ENCODE results near the gene MAD1L1. TPM values are rescaled to one million over a fixed set of nuclear protein-coding genes. Genes with fewer than 3 reads are reported as not detected.

MAD1L1 gene
- total RNA-seq, 1 donor from 2014 or later: 59.6 TPM

DNA sequence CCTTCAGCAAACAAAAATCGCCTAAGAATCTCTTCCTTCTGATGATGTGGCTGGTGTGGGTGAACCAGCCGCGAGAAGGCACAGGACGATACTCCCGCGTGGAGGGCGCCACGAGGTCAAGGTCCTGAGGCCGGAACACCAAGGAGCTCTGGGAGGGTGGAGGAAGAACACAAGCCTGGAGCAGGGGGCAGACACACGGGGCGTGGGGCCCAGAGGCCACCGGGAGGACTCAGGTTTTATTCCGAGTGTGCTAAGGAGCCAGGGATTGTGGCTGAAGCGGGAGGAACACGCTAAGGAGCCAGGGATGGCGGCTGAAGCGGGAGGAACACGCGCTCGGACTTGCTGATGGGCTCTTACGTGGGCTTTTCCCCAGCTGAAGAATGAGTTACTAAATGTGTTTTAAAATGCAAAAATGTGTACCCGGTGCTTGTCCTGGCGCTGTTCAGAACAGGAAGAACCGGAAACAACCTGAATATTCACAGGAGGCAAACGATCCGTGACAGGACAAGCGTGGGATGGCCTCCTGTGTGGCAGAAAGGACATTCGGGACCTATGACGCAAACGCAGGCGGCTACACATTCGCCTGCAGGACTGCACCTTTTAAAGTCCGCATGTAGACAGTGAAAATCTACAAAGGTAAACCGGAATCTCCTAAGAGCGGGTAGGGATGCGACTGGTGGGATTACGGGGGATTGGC is 64.0 kb downstream of the MAD1L1 start:
- no peak overlapping the region for H3K27ac ChIP-seq
- intact Hi-C loops (cut with DNase I): no loop called here
- no peak for DNase-seq (ENCODE audit: low spot score in 2 of 2)
- H3K36me3 ChIP-seq: peaks cover 0 to 3% of the 10 kb centered on the region in 2 donors
- TF ChIP-seq CTCF (IDR thresholded peaks at IDR 0.05): no peak
- H3K4me3 ChIP-seq: no peak overlapping the region
- no peaks in the 10 kb centered on the region for H3K9me3 ChIP-seq
- no peaks in the 10 kb centered on the region for H3K27me3 ChIP-seq
- peaks cover 0 to 13% of the 10 kb centered on the region in 2 donors for H3K4me1 ChIP-seq

- Histone ChIP-seq H3K27ac (no peak overlapping the region), H3K36me3 (peaks cover 0 to 3% of the 10 kb centered on the region in 2 donors)
These were observed 66.0 kb downstream of the MAD1L1 start for GRCh38 chr7:2166625-2167280.

DNA sequence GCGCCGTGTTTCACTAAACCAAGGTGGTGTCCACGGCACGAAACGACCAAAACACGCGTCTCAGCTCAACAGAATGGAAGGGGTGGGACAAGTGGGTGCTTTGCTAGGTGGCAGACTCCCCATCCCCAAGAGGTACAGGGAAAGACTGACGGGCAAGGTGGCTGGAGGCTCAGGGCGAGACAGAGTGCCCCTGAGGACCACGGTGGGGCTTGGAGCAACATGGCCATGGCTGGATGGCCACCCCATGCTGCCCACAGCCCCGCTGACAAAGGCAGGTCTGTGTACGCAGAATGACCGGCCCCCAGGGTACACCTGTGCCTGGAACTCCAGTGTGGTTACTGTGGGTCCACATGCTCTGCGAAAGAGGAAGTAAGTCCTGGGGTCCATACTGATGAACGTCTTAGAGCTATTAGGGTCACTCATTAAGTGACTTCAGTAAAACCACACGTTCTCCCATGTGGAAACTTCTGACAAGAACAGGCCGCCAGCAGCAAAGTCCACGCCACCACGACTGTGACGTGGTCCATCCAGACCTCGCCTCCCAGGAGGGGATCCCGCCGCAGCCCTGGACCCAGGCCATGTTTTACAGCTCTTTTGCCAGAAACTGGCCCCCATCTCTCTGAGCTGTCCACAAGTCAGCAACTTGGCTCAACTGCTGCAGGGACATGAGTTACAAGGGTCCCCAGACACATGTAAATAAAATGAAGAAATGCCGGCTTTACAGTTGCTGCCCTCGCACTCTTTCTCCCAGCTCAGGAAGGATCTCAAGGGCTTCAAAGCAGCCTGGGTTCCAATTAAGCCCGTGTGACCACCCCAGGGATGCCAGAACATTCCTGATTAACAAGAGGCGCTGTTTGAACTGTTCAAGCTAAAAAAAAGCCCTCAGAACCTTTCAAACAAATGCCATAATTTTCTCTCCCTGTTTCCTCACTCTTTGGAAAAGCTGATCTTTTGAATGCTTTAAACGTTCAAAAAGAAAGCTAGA is 66.8 kb downstream of the MAD1L1 start:
- H3K27me3 ChIP-seq: no peaks in the 10 kb centered on the region
- no peak overlapping the region for H3K27ac ChIP-seq
- TF ChIP-seq CTCF (IDR thresholded peaks at IDR 0.05): no peak
- H3K9me3 ChIP-seq: no peaks in the 10 kb centered on the region
- no peak for DNase-seq (ENCODE audit: low spot score in 2 of 2)
- H3K36me3 ChIP-seq: peaks cover 0 to 3% of the 10 kb centered on the region in 2 donors
- no peak overlapping the region for H3K4me3 ChIP-seq
- H3K4me1 ChIP-seq: no peaks in the 10 kb centered on the region
- intact Hi-C loops (cut with DNase I): no loop called here

More at GRCh38 chr7:2166625-2167280, 66.0 kb downstream of the MAD1L1 start:
- H3K4me3 ChIP-seq: no peak overlapping the region
- H3K9me3 ChIP-seq: no peaks in the 10 kb centered on the region
- intact Hi-C loops (cut with DNase I): no loop called here
- H3K27me3 ChIP-seq: no peaks in the 10 kb centered on the region
- no peaks in the 10 kb centered on the region for H3K4me1 ChIP-seq
- TF ChIP-seq CTCF (IDR thresholded peaks at IDR 0.05): no peak
- DNase-seq (ENCODE audit: low spot score in 2 of 2): no peak

DNA sequence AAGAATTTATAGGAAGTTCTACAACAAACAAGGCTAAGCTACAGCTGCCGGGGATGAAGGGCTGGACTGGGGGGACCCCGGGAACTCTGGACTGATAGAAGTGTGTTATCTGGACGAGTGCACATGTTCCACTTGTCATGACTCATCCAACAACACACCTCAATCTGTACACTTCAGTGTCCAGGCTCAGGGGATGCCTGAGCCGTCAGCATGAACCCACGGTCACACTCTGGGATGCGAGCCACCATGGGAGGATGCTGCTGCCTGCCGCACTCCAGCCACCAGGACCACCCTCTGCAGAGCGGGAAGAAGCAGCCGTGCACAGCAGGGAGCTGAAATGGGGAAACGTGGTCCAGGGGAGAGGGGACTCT is 67.5 kb downstream of the MAD1L1 start:
- H3K9me3 ChIP-seq: no peaks in the 10 kb centered on the region
- no peak overlapping the region for H3K27ac ChIP-seq
- intact Hi-C loops (cut with DNase I): no loop called here
- DNase-seq (ENCODE audit: low spot score in 2 of 2): no peak
- peaks cover 0 to 3% of the 10 kb centered on the region in 2 donors for H3K36me3 ChIP-seq
- no peaks in the 10 kb centered on the region for H3K4me1 ChIP-seq
- H3K4me3 ChIP-seq: no peak overlapping the region
- H3K27me3 ChIP-seq: no peaks in the 10 kb centered on the region
- TF ChIP-seq CTCF (IDR thresholded peaks at IDR 0.05): no peak

DNA sequence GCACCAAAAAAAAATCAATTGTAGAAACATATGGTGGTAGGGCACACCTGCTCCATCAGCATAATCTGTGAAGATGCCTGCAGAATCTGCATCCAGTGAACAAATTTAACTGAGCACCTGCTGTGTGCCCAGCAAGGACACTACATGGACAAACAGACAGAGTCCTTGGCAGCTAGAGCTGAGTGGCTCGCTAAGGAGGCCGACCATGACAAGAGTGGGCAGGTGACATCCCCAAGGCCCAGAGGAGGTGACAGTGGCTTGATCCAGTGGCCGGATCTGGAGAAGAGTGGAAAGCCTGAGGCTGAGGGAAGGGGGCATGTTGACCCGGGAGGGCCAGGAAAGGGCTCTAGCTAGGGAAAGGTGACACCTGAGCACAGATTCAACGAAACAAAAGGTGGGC is 68.1 kb downstream of the MAD1L1 start:
- TF ChIP-seq CTCF (IDR thresholded peaks at IDR 0.05): no peak

More for the DNA sequence above, 68.1 kb downstream of the MAD1L1 start:
- Histone ChIP-seq H3K36me3 (peaks cover 0 to 3% of the 10 kb centered on the region in 2 donors), H3K27me3 (no peaks in the 10 kb centered on the region), H3K4me3 (no peak overlapping the region), H3K9me3 (no peaks in the 10 kb centered on the region), H3K27ac (no peak overlapping the region), H3K4me1 (no peaks in the 10 kb centered on the region)
- DNase-seq (ENCODE audit: low spot score in 2 of 2): no peak
- intact Hi-C loops (cut with DNase I): no loop called here

Data from ascending aorta (tissue), 2 donors.